WTC11 (cell line): ENCODE data around the gene DYNLT1. TPM values are rescaled to one million over a fixed set of nuclear protein-coding genes. Genes with fewer than 3 reads are reported as not detected.

Experiments used
- ATAC-seq: fragments of 200-7000 bp; cut with Tn5 transposase; 2 replicates; pipeline ENCODE4 v1.10.0; 2021; ENCODE audit warnings: mild to moderate bottlenecking, moderate library complexity
- CTCF ChIA-PET: fragments of 300-600 bp; sonication (Branson Sonifier 250); formaldehyde crosslinking; loops from one replicate; lab custom pipeline; 2021; ENCODE audit warnings: antibody characterized with exemption; lab: Charles Lee
- POLR2A ChIA-PET: fragments of 350-600 bp; sonication (Branson Sonifier 250); formaldehyde crosslinking; loops from one replicate; lab custom pipeline; 2021; ENCODE audit warnings: antibody characterized with exemption; lab: Charles Lee
- DNase-seq: peaks from one replicate; pipeline ENCODE4 v3.0.0; 2021; ENCODE audit warnings: low spot score
- H3K27ac Mint-ChIP-seq: 2 replicates; pipeline ENCODE4 v1.8.0; 2021; ENCODE audit warnings: mixed read lengths
- H3K27me3 Mint-ChIP-seq: 2 replicates; pipeline ENCODE4 v1.8.0; 2021; ENCODE audit warnings: low read depth, mild to moderate bottlenecking, moderate library complexity, mixed read lengths
- H3K36me3 Mint-ChIP-seq: 2 replicates; pipeline ENCODE4 v1.8.0; 2021; ENCODE audit warnings: mixed read lengths
- H3K4me1 Mint-ChIP-seq: 2 replicates; pipeline ENCODE4 v1.8.0; 2022; ENCODE audit warnings: mixed read lengths
- H3K4me3 Mint-ChIP-seq: 2 replicates; pipeline ENCODE4 v1.8.0; 2021; ENCODE audit warnings: mild to moderate bottlenecking, moderate library complexity, mixed read lengths
- H3K9me3 Mint-ChIP-seq: 2 replicates; pipeline ENCODE4 v1.8.0; 2021; ENCODE audit warnings: mixed read lengths
- CREM ChIP-seq: sonication (generic); formaldehyde crosslinking; IDR thresholded peaks from 2 replicates; pipeline ENCODE4 v1.8.1; 2022; ENCODE audit warnings: mild to moderate bottlenecking, missing genetic modification reagents, moderate library complexity
- FOXJ3 ChIP-seq: sonication (generic); formaldehyde crosslinking; IDR thresholded peaks from 2 replicates; pipeline ENCODE4 v1.9.0; 2021; ENCODE audit warnings: missing genetic modification reagents, mild to moderate bottlenecking, borderline replicate concordance
- FOXP1 ChIP-seq: sonication (generic); formaldehyde crosslinking; IDR thresholded peaks from 2 replicates; pipeline ENCODE4 v1.8.0; 2022; ENCODE audit warnings: missing genetic modification reagents, mild to moderate bottlenecking, moderate library complexity, borderline replicate concordance
- JUN ChIP-seq: sonication (generic); formaldehyde crosslinking; IDR thresholded peaks from 2 replicates; pipeline ENCODE4 v1.8.0; 2023; ENCODE audit warnings: mild to moderate bottlenecking, missing genetic modification reagents
- MXD4 ChIP-seq: fragments of 250-450 bp; sonication (Bioruptor Pico); IDR thresholded peaks from 2 replicates; pipeline ENCODE4 v1.8.0; 2021; ENCODE audit warnings: mild to moderate bottlenecking, moderate library complexity, borderline replicate concordance
- MYBL2 ChIP-seq: sonication (generic); formaldehyde crosslinking; IDR thresholded peaks from 2 replicates; pipeline ENCODE4 v1.8.1; 2023; ENCODE audit warnings: mild to moderate bottlenecking, moderate library complexity, missing genetic modification reagents
- NFE2L1 ChIP-seq: sonication (generic); formaldehyde crosslinking; IDR thresholded peaks from 2 replicates; pipeline ENCODE4 v1.8.1; 2023; ENCODE audit warnings: missing genetic modification reagents
- RELA ChIP-seq: sonication (generic); formaldehyde crosslinking; IDR thresholded peaks from 2 replicates; pipeline ENCODE4 v1.8.1; 2022; ENCODE audit warnings: missing genetic modification reagents, mild to moderate bottlenecking, borderline replicate concordance
- SOX15 ChIP-seq: fragments of 250-450 bp; sonication (Bioruptor Pico); IDR thresholded peaks from 2 replicates; pipeline ENCODE4 v1.9.0; 2021; ENCODE audit warnings: mild to moderate bottlenecking
- TEAD1 ChIP-seq: sonication (generic); formaldehyde crosslinking; IDR thresholded peaks from 2 replicates; pipeline ENCODE4 v1.8.0; 2022; ENCODE audit warnings: mild to moderate bottlenecking, missing genetic modification reagents
- ZBTB21 ChIP-seq: sonication (generic); formaldehyde crosslinking; IDR thresholded peaks from 2 replicates; pipeline ENCODE4 v1.8.1; 2023; ENCODE audit warnings: mild to moderate bottlenecking, missing genetic modification reagents, borderline replicate concordance
- ZNF121 ChIP-seq: sonication (generic); formaldehyde crosslinking; IDR thresholded peaks from 2 replicates; pipeline ENCODE4 v1.8.0; 2023; ENCODE audit warnings: missing genetic modification reagents
- ZNF416 ChIP-seq: fragments of 250-450 bp; sonication (Bioruptor Pico); IDR thresholded peaks from 2 replicates; pipeline ENCODE4 v1.9.0; 2021; ENCODE audit warnings: mild to moderate bottlenecking, inconsistent platforms
- total RNA-seq: library from RNA; stranded (reverse); gene quantifications from 3 replicates; pipeline ENCODE4 v1.2.3, GENCODE V29; 2021
- TF ChIP-seq, protein P1 (sequence below): fragments of 250-450 bp; sonication (Bioruptor Pico); IDR thresholded peaks from 2 replicates; pipeline ENCODE4 v1.8.0; 2021; ENCODE audit warnings: mild to moderate bottlenecking
- TF ChIP-seq, protein P2 (sequence below): fragments of 200-600 bp; IDR thresholded peaks from 2 replicates; pipeline ENCODE4 v1.8.0; 2022; ENCODE audit warnings: antibody characterized with exemption
- TF ChIP-seq, protein P3 (sequence below): sonication (generic); formaldehyde crosslinking; IDR thresholded peaks from 2 replicates; pipeline ENCODE4 v1.8.1; 2023; ENCODE audit warnings: mild to moderate bottlenecking, missing genetic modification reagents, moderate library complexity
- TF ChIP-seq, protein P4 (sequence below): sonication (generic); formaldehyde crosslinking; IDR thresholded peaks from 2 replicates; pipeline ENCODE4 v1.8.1; 2023; ENCODE audit warnings: mild to moderate bottlenecking, missing genetic modification reagents
- TF ChIP-seq, protein P5 (sequence below): sonication (generic); formaldehyde crosslinking; IDR thresholded peaks from 2 replicates; pipeline ENCODE4 v1.8.0; 2023; ENCODE audit warnings: missing genetic modification reagents
- TF ChIP-seq, protein P6 (sequence below): sonication (generic); formaldehyde crosslinking; IDR thresholded peaks from 2 replicates; pipeline ENCODE4 v1.8.1; 2023; ENCODE audit warnings: mild to moderate bottlenecking, missing genetic modification reagents, borderline replicate concordance

Gene DYNLT1
- total RNA-seq, 1 experiment from 2014 or later, result 79.0 TPM

DNA sequence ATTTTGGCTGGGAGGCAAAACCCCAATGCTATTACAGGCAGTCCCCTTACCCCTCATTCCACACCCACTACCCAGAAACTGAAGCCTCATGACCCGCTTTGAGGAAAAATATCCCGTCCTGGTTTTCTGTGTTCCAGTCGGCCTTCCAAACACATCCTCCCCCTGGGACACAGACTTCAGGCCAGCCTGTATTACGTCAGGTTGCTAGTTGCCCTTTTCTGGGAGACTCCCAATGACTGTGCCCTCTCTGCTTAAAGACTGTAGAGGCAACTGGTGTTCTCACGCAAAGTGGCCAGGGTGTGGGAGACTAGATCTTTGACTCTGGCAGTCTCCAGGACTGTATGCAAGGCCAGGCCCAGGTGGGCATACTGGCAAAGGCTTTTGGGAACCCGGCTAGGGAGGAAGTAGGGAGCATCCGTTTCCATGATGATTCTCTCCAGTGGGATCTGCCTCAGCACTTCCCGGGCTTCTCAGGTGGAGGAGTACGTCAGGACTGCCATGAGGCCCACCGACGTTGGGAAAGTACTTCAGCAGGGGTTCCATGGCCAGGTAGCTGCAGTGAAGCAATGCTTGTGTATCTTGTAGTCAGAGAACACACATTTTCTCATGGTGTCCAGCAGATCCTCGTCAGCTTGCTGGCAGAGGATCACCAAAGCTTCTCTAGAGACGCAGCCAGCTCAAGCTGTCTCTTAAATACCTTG lies 34.9 kb downstream of the DYNLT1 start (continued):
- TF ChIP-seq, protein P1, sequence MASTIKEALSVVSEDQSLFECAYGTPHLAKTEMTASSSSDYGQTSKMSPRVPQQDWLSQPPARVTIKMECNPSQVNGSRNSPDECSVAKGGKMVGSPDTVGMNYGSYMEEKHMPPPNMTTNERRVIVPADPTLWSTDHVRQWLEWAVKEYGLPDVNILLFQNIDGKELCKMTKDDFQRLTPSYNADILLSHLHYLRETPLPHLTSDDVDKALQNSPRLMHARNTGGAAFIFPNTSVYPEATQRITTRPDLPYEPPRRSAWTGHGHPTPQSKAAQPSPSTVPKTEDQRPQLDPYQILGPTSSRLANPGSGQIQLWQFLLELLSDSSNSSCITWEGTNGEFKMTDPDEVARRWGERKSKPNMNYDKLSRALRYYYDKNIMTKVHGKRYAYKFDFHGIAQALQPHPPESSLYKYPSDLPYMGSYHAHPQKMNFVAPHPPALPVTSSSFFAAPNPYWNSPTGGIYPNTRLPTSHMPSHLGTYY, result no peak
- no peak for TF ChIP-seq CREM (CRISPR knock-in tag)

DNA sequence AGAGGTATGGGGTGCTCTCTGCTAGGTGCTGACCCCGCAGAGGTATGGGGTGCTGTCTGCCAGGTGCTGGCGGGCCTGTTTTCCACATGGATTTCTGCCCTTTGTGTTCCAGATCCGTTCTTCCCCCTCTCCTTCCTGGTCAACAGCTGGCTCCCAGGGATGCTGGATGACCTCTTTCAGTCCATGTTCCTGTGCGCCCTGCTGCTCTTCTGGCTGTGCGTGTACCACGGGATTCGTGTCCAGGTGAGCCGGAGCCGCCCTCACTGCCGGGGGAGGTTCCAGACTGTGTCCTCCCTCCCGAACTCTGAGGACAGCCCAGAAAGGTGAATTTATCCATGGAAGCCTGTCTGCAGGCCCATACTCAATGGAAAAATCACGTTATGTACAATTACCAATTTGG lies 36.3 kb downstream of the DYNLT1 start:
- no peak for ATAC-seq
- CTCF ChIA-PET, result no interaction called here
- Mint-ChIP-seq H3K27ac (no peak overlapping the region; the same call in 1 of the 2 replicates), H3K4me1 (peaks cover 18% of the 10 kb centered on the region), H3K9me3 (no peaks in the 10 kb centered on the region), H3K27me3 (no peaks in the 10 kb centered on the region), H3K36me3 (peaks cover 52% of the 10 kb centered on the region)
- POLR2A ChIA-PET, result no interaction called here
- no peak for TF ChIP-seq MXD4 (CRISPR knock-in tag)
- TF ChIP-seq, protein P2, sequence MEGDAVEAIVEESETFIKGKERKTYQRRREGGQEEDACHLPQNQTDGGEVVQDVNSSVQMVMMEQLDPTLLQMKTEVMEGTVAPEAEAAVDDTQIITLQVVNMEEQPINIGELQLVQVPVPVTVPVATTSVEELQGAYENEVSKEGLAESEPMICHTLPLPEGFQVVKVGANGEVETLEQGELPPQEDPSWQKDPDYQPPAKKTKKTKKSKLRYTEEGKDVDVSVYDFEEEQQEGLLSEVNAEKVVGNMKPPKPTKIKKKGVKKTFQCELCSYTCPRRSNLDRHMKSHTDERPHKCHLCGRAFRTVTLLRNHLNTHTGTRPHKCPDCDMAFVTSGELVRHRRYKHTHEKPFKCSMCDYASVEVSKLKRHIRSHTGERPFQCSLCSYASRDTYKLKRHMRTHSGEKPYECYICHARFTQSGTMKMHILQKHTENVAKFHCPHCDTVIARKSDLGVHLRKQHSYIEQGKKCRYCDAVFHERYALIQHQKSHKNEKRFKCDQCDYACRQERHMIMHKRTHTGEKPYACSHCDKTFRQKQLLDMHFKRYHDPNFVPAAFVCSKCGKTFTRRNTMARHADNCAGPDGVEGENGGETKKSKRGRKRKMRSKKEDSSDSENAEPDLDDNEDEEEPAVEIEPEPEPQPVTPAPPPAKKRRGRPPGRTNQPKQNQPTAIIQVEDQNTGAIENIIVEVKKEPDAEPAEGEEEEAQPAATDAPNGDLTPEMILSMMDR, result no peak
- TF ChIP-seq MYBL2, result no peak
- no peak for TF ChIP-seq FOXJ3 (CRISPR knock-in tag)
- TF ChIP-seq, all 79 proteins: peak for 0
- DNase-seq, result no peak
- no peak overlapping the region for H3K4me3 Mint-ChIP-seq

DNA sequence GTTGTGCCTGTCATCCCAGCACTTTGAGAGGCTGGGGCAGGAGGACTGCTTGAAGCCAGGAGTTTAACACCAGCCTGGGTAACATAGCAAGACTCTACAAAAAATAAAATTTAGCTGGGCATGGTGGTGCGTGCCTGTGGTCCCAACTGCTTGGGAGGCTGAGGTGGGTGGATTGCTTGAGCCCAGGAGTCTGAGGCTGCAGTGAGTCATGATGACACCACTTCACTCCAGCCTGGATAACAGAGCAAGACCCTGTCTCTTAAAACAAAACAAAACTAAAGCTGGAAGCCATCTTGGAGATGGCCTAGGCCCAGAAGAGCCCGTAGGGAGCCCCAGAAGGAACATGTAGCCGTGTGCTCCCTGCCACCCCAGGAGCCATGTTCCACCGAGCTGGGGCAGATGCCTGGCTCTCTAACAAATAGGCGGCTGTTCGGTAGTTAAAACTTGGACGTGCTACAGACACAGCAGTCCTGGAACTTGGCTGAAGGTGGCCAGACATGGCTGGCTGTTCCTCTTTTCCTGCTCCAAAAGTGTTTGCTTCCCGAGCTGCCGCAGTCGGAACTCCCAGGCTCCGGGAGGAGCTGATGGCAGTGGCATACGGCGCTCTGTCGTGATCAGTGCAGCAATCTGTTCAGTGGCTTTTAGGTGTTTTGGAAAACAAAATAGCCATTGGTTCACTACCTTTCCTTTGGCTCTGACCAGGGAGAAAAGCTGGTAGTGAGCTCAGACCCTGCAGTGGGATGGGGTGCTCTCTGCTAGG lies 37.0 kb downstream of the DYNLT1 start:
- no peaks in the 10 kb centered on the region for H3K9me3 Mint-ChIP-seq
- CTCF ChIA-PET, result interaction anchor here (1.5 kb wide), 1 partner anchor 84 kb away, joined by 3 read pairs; no protein-coding TSS in a partner anchor

DNA sequence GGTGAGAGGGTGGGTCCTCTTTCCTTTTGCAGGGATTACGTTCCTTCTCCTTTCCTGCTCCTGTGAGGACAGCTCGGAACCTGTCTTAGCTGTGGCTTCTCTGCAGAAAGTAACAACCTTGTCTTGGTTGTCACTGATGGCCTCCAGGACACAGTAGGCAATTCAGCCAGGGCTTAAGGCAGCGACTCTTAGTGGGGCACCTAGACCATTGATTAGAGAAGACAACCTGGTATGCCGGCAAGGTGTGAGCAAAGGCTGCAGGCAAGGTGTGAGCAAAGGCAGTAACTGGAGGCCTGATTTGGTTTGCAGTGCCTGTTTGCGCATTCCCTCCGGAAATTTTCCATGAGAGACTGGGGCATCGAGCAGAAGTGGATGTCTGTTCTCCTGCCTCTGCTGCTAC lies 37.6 kb downstream of the DYNLT1 start:
- Mint-ChIP-seq H3K27me3 (no peaks in the 10 kb centered on the region), H3K27ac (peak overlapping the region; percentile 26; the same call in 1 of the 2 replicates), H3K4me1 (peaks cover 14% of the 10 kb centered on the region), H3K36me3 (peaks cover 48% of the 10 kb centered on the region), H3K9me3 (no peaks in the 10 kb centered on the region), H3K4me3 (no peak overlapping the region)
- ATAC-seq (no peak), DNase-seq (no peak)
- POLR2A ChIA-PET, result no interaction called here
- CTCF ChIA-PET, result interaction anchor here (1.5 to 2.4 kb wide), 2 partner anchors 84 to 393 kb away, joined by 3 to 24 read pairs; no protein-coding TSS in a partner anchor
- no peak for TF ChIP-seq SOX15 (CRISPR knock-in tag)
- TF ChIP-seq ZNF121 (CRISPR knock-in tag), result no peak
- TF ChIP-seq, protein P3, sequence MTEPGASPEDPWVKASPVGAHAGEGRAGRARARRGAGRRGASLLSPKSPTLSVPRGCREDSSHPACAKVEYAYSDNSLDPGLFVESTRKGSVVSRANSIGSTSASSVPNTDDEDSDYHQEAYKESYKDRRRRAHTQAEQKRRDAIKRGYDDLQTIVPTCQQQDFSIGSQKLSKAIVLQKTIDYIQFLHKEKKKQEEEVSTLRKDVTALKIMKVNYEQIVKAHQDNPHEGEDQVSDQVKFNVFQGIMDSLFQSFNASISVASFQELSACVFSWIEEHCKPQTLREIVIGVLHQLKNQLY, result no peak
- no peak for TF ChIP-seq NFE2L1 (CRISPR knock-in tag)
- TF ChIP-seq ZBTB21 (CRISPR knock-in tag), result no peak
- TF ChIP-seq, protein P4, sequence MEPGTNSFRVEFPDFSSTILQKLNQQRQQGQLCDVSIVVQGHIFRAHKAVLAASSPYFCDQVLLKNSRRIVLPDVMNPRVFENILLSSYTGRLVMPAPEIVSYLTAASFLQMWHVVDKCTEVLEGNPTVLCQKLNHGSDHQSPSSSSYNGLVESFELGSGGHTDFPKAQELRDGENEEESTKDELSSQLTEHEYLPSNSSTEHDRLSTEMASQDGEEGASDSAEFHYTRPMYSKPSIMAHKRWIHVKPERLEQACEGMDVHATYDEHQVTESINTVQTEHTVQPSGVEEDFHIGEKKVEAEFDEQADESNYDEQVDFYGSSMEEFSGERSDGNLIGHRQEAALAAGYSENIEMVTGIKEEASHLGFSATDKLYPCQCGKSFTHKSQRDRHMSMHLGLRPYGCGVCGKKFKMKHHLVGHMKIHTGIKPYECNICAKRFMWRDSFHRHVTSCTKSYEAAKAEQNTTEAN (CRISPR knock-in tag), result no peak
- TF ChIP-seq, protein P5, sequence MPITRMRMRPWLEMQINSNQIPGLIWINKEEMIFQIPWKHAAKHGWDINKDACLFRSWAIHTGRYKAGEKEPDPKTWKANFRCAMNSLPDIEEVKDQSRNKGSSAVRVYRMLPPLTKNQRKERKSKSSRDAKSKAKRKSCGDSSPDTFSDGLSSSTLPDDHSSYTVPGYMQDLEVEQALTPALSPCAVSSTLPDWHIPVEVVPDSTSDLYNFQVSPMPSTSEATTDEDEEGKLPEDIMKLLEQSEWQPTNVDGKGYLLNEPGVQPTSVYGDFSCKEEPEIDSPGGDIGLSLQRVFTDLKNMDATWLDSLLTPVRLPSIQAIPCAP, result no peak
- no peak for TF ChIP-seq JUN (CRISPR knock-in tag)
- no peak for TF ChIP-seq MYBL2
- no peak for TF ChIP-seq RELA (CRISPR knock-in tag)

More for the DNA sequence above, 37.0 kb downstream of the DYNLT1 start:
- Mint-ChIP-seq H3K27me3 (no peaks in the 10 kb centered on the region), H3K27ac (no peak overlapping the region), H3K36me3 (peaks cover 49% of the 10 kb centered on the region)
- ATAC-seq (no peak), DNase-seq (no peak)
- TF ChIP-seq, protein P6, sequence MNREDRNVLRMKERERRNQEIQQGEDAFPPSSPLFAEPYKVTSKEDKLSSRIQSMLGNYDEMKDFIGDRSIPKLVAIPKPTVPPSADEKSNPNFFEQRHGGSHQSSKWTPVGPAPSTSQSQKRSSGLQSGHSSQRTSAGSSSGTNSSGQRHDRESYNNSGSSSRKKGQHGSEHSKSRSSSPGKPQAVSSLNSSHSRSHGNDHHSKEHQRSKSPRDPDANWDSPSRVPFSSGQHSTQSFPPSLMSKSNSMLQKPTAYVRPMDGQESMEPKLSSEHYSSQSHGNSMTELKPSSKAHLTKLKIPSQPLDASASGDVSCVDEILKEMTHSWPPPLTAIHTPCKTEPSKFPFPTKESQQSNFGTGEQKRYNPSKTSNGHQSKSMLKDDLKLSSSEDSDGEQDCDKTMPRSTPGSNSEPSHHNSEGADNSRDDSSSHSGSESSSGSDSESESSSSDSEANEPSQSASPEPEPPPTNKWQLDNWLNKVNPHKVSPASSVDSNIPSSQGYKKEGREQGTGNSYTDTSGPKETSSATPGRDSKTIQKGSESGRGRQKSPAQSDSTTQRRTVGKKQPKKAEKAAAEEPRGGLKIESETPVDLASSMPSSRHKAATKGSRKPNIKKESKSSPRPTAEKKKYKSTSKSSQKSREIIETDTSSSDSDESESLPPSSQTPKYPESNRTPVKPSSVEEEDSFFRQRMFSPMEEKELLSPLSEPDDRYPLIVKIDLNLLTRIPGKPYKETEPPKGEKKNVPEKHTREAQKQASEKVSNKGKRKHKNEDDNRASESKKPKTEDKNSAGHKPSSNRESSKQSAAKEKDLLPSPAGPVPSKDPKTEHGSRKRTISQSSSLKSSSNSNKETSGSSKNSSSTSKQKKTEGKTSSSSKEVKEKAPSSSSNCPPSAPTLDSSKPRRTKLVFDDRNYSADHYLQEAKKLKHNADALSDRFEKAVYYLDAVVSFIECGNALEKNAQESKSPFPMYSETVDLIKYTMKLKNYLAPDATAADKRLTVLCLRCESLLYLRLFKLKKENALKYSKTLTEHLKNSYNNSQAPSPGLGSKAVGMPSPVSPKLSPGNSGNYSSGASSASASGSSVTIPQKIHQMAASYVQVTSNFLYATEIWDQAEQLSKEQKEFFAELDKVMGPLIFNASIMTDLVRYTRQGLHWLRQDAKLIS (CRISPR knock-in tag), result no peak
- TF ChIP-seq FOXP1 (no peak), TEAD1 (CRISPR knock-in tag) (no peak), ZNF416 (no peak)
- TF ChIP-seq, all 79 proteins: peak for 0
- peaks cover 18% of the 10 kb centered on the region for H3K4me1 Mint-ChIP-seq
- POLR2A ChIA-PET, result no interaction called here
- no peak overlapping the region for H3K4me3 Mint-ChIP-seq
